ENCODE measurements around the gene CDH23. TPM values are rescaled to one million over a fixed set of nuclear protein-coding genes. Genes with fewer than 3 reads are reported as not detected.

CDH23 gene
- polyA plus RNA-seq, 1 donor from 2014 or later = 6.6 TPM

GRCh38 chr10:71641986-71642385, 245.3 kb downstream of the CDH23 start:
- Histone ChIP-seq H3K4me2 (ENCODE audit: low read length) (no peak overlapping the region), H3K9ac (ENCODE audit: low read length) (no peak overlapping the region), H3K36me3 (ENCODE audit: insufficient read depth, low read length) (no peaks in the 10 kb centered on the region), H2AFZ (ENCODE audit: low read depth, low read length) (no peak overlapping the region), H3K79me2 (replicated peaks; ENCODE audit: insufficient read depth, low read length) (no peaks in the 10 kb centered on the region), H3F3A (ENCODE audit: insufficient read depth, low read length, poor library complexity, severe bottlenecking) (no peaks in the 10 kb centered on the region), H3K9me3 (ENCODE audit: low read length) (no peaks in the 10 kb centered on the region), H3K4me3 (ENCODE audit: low read length) (no peak overlapping the region), H3K9me2 (ENCODE audit: insufficient read depth, low read length) (no peaks in the 10 kb centered on the region), H4K20me1 (ENCODE audit: insufficient read depth) (no peaks in the 10 kb centered on the region), H3K27me3 (ENCODE audit: insufficient read depth, low read depth, low read length) (no peaks in the 10 kb centered on the region), H3K27ac (ENCODE audit: low read length) (no peak overlapping the region)
- TF ChIP-seq, protein P1, sequence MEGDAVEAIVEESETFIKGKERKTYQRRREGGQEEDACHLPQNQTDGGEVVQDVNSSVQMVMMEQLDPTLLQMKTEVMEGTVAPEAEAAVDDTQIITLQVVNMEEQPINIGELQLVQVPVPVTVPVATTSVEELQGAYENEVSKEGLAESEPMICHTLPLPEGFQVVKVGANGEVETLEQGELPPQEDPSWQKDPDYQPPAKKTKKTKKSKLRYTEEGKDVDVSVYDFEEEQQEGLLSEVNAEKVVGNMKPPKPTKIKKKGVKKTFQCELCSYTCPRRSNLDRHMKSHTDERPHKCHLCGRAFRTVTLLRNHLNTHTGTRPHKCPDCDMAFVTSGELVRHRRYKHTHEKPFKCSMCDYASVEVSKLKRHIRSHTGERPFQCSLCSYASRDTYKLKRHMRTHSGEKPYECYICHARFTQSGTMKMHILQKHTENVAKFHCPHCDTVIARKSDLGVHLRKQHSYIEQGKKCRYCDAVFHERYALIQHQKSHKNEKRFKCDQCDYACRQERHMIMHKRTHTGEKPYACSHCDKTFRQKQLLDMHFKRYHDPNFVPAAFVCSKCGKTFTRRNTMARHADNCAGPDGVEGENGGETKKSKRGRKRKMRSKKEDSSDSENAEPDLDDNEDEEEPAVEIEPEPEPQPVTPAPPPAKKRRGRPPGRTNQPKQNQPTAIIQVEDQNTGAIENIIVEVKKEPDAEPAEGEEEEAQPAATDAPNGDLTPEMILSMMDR (IDR thresholded peaks at IDR 0.05; ENCODE audit: poor library complexity, severe bottlenecking) = no peak
- TF ChIP-seq EP300 (conservative IDR thresholded peaks at IDR 0.05; ENCODE audit: poor library complexity, severe bottlenecking) (no peak), MXI1 (conservative IDR thresholded peaks at IDR 0.05; ENCODE audit: poor library complexity, severe bottlenecking) (no peak), POLR2AphosphoS5 (IDR thresholded peaks at IDR 0.05) (no peak), EZH2 (IDR thresholded peaks at IDR 0.05; ENCODE audit: borderline replicate concordance, insufficient read depth, low read length, poor library complexity, severe bottlenecking) (no peak), TAF1 (IDR thresholded peaks at IDR 0.05; ENCODE audit: low read depth) (no peak), REST (IDR thresholded peaks at IDR 0.05; ENCODE audit: borderline replicate concordance) (no peak), SMC3 (conservative IDR thresholded peaks at IDR 0.05; ENCODE audit: poor library complexity) (no peak), RAD21 (conservative IDR thresholded peaks at IDR 0.05) (no peak)

DNA sequence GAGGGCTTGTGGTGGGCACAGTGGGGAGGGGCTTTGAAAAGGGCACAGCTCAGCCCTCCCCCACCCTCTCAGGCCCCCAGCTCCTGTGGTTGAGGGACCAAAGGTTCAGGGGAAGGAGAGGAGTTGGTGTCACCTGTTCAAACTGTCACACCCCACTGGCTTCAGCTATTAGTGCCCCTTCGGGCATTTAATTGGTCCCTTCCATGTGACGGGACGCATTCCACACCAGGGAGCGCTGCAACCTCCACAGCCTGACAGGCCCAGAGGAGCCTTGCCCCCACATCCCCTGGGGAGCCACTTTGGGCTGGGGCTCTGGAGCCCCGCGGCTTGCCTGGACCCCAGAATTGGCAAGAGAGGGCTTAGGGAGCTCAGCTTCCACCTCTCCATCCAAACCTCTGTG, 247.2 kb downstream of the CDH23 start:
- H4K20me1 ChIP-seq (ENCODE audit: insufficient read depth) = no peaks in the 10 kb centered on the region
- H3K27ac ChIP-seq (ENCODE audit: low read length) = no peak overlapping the region
- no peaks in the 10 kb centered on the region for H3K9me2 ChIP-seq (ENCODE audit: insufficient read depth, low read length)
- no peaks in the 10 kb centered on the region for H3F3A ChIP-seq (ENCODE audit: insufficient read depth, low read length, poor library complexity, severe bottlenecking)
- H3K9ac ChIP-seq (ENCODE audit: low read length) = no peak overlapping the region
- H3K36me3 ChIP-seq (ENCODE audit: insufficient read depth, low read length) = no peaks in the 10 kb centered on the region
- H3K9me3 ChIP-seq (ENCODE audit: low read length) = no peaks in the 10 kb centered on the region
- TF ChIP-seq POLR2AphosphoS5 (IDR thresholded peaks at IDR 0.05) = no peak
- no peak for TF ChIP-seq EP300 (conservative IDR thresholded peaks at IDR 0.05; ENCODE audit: poor library complexity, severe bottlenecking)
- no peak for TF ChIP-seq SMC3 (conservative IDR thresholded peaks at IDR 0.05; ENCODE audit: poor library complexity)
- TF ChIP-seq MXI1 (conservative IDR thresholded peaks at IDR 0.05; ENCODE audit: poor library complexity, severe bottlenecking) = no peak
- no peak for TF ChIP-seq TAF1 (IDR thresholded peaks at IDR 0.05; ENCODE audit: low read depth)
- TF ChIP-seq RAD21 (conservative IDR thresholded peaks at IDR 0.05) = no peak
- TF ChIP-seq, protein P1 (IDR thresholded peaks at IDR 0.05; ENCODE audit: poor library complexity, severe bottlenecking) = no peak
- no peak for TF ChIP-seq EZH2 (IDR thresholded peaks at IDR 0.05; ENCODE audit: borderline replicate concordance, insufficient read depth, low read length, poor library complexity, severe bottlenecking)
- H3K79me2 ChIP-seq (replicated peaks; ENCODE audit: insufficient read depth, low read length) = no peaks in the 10 kb centered on the region
- no peak overlapping the region for H3K4me3 ChIP-seq (ENCODE audit: low read length)
- H3K27me3 ChIP-seq (ENCODE audit: insufficient read depth, low read depth, low read length) = no peaks in the 10 kb centered on the region
- H2AFZ ChIP-seq (ENCODE audit: low read depth, low read length) = no peak overlapping the region
- H3K4me2 ChIP-seq (ENCODE audit: low read length) = no peak overlapping the region

Data from neural cell (in vitro differentiated cells).